ENCODE measurements around the gene ESM1.
"Not testable (repeated sequence)": the region's sequence is repeated elsewhere in the genome, so short reads cannot be mapped to it uniquely, and the experiment has no call there.

Gene ESM1, protein sequence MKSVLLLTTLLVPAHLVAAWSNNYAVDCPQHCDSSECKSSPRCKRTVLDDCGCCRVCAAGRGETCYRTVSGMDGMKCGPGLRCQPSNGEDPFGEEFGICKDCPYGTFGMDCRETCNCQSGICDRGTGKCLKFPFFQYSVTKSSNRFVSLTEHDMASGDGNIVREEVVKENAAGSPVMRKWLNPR

GRCh38 chr5:54985301-54986268 lies at the start of gene ESM1:
Gene ESM1, minus strand, starts transcription at chr5:54985593. Its CDS starts 76 bp downstream, at chr5:54985517.
- no peak for DNase-seq (ENCODE audit: low read depth)

DNA sequence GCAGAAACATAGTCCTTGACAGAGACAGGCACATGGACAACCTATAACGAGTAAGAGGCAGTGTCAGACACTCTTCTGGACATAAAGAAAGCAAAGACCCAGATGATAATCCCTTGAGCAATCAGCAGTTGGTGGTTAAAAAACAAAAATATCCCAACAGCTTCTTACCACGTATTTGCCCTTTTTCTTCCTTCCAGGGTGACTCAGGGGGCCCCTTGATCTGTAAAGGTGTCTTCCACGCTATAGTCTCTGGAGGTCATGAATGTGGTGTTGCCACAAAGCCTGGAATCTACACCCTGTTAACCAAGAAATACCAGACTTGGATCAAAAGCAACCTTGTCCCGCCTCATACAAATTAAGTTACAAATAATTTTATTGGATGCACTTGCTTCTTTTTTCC lies 48.2 kb upstream of the ESM1 start:
- DNase-seq (ENCODE audit: low read depth) = no peak

GRCh38 chr5:55031492-55031891 lies 46.1 kb upstream of the ESM1 start:
- no peak for DNase-seq (ENCODE audit: low read depth)

- no peak for DNase-seq (ENCODE audit: low read depth)
These were observed 45.4 kb upstream of the ESM1 start for GRCh38 chr5:55030676-55031369.

GRCh38 chr5:55030220-55030619 lies 44.8 kb upstream of the ESM1 start:
- no peak for DNase-seq (ENCODE audit: low read depth)

DNA sequence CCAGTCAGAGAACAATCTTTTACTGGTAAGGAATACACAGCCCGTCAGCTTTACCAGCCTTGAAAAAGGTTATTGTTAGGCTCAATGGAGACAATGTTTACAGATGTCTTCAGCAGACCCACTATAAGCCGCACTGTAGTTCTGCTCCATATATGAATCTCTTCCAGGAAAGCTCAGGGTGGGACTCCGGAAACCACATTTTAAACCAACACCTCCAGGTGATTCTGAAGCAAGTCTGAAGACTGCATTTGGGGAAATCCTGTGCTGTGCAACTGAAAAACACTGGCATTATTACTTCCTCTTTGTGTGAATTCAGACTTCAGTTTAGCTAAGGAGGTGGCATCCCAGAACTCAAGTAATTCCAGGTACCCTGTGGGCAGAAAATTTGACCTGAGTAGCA lies 42.2 kb upstream of the ESM1 start:
- no peak for DNase-seq (ENCODE audit: low read depth)

DNA sequence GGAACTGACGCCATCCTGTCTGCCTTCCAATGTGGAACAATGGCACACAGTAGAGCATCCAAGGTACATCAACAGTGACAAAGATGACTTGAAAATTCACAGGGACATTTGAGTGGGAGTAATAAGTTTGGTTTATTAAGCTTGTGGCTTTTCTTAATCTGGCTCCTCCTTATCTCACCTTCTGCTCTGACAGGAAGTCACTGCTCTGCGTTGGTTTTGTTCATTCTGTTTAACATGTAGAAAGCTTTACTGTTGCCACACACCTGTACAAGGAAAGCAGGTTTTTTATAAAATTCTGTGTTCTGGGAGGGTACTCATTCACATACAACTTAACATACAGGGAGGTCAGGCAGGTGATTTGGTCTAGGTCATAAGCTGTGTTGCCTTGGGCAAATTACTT lies 37.1 kb upstream of the ESM1 start:
- no peak for DNase-seq (ENCODE audit: low read depth)

GRCh38 chr5:55021821-55022220 lies 36.4 kb upstream of the ESM1 start:
- DNase-seq (ENCODE audit: low read depth) = no peak

DNA sequence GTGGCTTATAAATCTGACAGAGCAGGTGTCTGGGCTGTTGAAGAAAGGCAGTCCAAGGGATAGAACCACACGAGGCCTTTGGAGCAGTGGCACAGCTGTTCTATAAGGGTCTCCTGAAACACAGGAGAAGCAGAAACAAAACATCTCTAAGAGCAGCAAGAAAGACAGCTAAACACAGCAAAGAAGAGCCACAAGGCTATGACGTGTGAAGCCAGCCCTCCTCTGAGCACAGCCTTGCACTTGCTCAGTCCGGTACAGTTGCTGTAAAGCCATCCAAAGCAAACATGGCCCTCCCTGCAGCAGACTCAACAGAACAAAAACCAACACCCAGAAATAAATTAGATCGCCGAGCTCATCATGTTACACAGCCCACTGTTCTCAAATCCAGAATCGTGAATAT lies 36.0 kb upstream of the ESM1 start:
- DNase-seq (ENCODE audit: low read depth) = no peak

DNA sequence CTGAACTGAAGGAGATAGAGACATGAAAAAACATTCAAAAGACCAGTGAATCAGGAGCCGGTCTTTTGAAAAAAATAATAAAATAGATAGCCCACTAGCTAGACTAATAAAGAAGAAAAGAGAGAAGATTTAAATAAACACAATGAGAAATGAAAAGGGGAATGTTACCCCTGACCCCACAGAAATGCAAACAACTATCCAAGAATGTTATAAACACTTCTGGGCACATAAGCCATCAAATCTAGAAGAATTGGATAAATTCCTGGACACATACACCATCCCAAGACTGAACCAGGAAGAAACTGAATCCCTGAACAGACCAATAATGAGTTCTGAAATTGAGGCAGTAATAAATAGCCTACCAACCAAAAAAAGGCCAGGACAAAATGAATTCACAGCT lies 24.8 kb upstream of the ESM1 start:
- not testable (repeated sequence) for DNase-seq (ENCODE audit: low read depth)

DNA sequence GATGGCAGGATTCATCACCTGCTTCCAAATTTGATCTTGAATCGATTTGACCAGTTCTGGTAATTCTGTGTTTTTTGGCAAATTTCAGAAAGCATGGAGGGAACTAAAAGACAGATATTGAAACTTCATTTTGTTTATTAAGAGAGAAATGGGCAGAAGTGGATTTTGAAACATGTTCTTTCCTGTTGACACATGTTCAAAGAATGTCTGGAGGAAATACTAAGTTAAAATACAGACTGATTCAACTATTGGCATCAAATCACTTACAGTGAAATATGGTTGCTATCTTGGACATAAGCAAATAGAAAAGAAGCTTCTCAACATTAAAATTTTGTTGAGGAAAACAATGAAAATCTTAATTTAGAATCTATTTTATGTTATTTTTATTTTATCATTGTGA lies 19.3 kb upstream of the ESM1 start:
- DNase-seq (ENCODE audit: low read depth) = no peak

- no peak for DNase-seq (ENCODE audit: low read depth)
These were observed 18.2 kb upstream of the ESM1 start for GRCh38 chr5:55003432-55004065.

DNA sequence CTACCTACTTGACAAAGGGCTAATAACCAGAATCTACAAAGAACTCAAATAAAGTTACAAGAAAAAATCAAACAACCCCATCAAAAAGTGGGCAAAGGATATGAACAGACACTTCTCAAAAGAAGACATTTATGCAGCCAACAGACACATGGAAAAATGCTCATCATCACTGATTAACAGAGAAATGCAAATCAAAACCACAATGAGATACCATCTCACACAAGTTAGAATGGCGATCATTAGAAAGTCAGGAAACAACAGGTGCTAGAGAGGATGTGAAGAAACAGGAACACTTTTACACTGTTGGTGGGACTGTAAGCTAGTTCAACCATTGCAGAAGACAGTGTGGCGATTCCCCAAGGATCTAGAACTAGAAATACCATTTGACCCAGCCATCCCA lies 16.8 kb upstream of the ESM1 start:
- not testable (repeated sequence) for DNase-seq (ENCODE audit: low read depth)

- no peak for DNase-seq (ENCODE audit: low read depth)
These were observed 11.7 kb upstream of the ESM1 start for GRCh38 chr5:54997081-54997480.

GRCh38 chr5:54996466-54996865 lies 11.1 kb upstream of the ESM1 start:
- no peak for DNase-seq (ENCODE audit: low read depth)

GRCh38 chr5:54995168-54995567 lies 9.8 kb upstream of the ESM1 start:
- no peak for DNase-seq (ENCODE audit: low read depth)

- no peak for DNase-seq (ENCODE audit: low read depth)
These were observed 9.2 kb upstream of the ESM1 start for GRCh38 chr5:54994628-54995027.

GRCh38 chr5:54993318-54993717 lies 7.9 kb upstream of the ESM1 start:
- no peak for DNase-seq (ENCODE audit: low read depth)

GRCh38 chr5:54991416-54991815 lies 6.0 kb upstream of the ESM1 start:
- DNase-seq (ENCODE audit: low read depth) = no peak

- no peak for DNase-seq (ENCODE audit: low read depth)
These were observed 5.5 kb upstream of the ESM1 start for GRCh38 chr5:54990841-54991258.

DNA sequence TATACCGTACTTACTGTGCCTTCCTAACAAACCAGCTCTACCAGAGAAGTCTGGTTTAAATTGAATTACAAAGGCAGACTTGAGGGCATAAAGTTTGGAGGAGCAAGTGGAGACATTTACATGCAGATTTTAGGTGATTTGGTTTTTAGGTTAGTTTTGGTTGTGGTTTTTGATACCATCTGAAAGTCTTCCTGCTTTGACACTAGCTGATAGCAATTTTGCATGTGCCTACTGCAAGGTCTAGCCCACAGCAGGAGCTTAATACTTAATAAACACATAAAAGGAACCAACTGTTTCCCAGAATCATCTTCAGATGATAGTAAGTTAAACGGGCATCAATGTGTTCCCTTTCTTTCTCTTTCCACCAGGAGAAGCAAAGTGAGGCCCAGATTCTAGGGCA lies 3.4 kb upstream of the ESM1 start:
- DNase-seq (ENCODE audit: low read depth) = no peak

GRCh38 chr5:54988218-54988617 lies 2.8 kb upstream of the ESM1 start:
- no peak for DNase-seq (ENCODE audit: low read depth)
